ENCODE measurements around the gene UBAP1L. TPM values are rescaled to one million over a fixed set of nuclear protein-coding genes. Genes with fewer than 3 reads are reported as not detected.
"Not testable (repeated sequence)": the region's sequence is repeated elsewhere in the genome, so short reads cannot be mapped to it uniquely, and the experiment has no call there.

Gene UBAP1L
- total RNA-seq, 2 experiments from 2014 or later = 7.2 TPM

DNA sequence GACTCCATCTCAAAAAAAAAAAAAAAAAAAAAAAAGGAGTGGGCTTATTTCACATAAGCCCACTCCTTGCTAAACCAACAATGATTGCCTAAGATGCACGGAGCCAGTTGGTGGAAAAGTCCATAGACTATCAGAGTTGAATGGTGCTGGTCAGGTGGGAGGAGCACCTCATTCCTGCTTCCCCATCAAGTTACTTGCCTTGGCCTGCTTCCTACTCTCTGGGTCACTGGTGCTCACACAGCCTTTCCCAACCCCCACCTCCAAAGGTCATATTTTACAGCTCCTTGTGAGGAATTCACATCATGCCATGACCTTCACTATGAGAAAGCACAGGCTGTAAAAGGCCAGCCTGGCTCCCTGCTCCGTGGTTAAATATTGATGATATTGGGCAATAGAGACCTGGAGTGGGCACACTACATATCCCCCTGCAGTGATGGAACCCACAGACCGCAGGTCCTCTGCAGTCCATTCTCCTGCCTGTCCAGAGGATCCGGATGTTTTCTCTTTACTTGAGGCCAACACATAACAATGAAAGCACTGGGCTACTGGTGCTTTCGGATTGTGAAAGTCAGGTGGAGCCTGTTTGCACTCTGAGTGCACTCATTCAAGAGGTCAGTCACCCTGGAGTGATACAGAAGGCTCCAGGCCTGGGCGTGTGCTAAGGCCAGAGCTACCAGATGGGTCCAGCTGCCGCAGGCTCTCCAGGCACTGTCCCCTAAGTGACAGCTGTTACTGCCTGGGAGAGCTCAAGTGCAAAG, 70.1 kb downstream of the UBAP1L start, which contains the start of gene SLC51B:
TSS of gene SLC51B (plus strand) at position 664 of the 758 bp plus-strand sequence. CDS start 4,618 bp downstream, outside the sequence.
- Histone ChIP-seq H3K9me3 (ENCODE audit: control insufficient read depth in 1 of 2, insufficient read depth in 1 of 2, low read length in 2 of 2) (no peaks in the 10 kb centered on the region), H3K27me3 (ENCODE audit: control insufficient read depth in 1 of 2, insufficient read depth in 2 of 2, low read length in 2 of 2) (peaks cover 0 to 5% of the 10 kb centered on the region in 2 experiments), H3K36me3 (ENCODE audit: insufficient read depth, low read length) (no peaks in the 10 kb centered on the region), H3K4me1 (ENCODE audit: insufficient read depth, low read length) (peaks cover 9% of the 10 kb centered on the region), H3K27ac (ENCODE audit: low read depth in 1 of 2, low read length in 2 of 2) (no peak within 1 kb of the TSS), H3K4me3 (ENCODE audit: low read length) (no peak within 1 kb of the TSS)
- TF ChIP-seq, protein P1, sequence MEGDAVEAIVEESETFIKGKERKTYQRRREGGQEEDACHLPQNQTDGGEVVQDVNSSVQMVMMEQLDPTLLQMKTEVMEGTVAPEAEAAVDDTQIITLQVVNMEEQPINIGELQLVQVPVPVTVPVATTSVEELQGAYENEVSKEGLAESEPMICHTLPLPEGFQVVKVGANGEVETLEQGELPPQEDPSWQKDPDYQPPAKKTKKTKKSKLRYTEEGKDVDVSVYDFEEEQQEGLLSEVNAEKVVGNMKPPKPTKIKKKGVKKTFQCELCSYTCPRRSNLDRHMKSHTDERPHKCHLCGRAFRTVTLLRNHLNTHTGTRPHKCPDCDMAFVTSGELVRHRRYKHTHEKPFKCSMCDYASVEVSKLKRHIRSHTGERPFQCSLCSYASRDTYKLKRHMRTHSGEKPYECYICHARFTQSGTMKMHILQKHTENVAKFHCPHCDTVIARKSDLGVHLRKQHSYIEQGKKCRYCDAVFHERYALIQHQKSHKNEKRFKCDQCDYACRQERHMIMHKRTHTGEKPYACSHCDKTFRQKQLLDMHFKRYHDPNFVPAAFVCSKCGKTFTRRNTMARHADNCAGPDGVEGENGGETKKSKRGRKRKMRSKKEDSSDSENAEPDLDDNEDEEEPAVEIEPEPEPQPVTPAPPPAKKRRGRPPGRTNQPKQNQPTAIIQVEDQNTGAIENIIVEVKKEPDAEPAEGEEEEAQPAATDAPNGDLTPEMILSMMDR (IDR thresholded peaks at IDR 0.05) = no peak
- Mint-ChIP-seq H3K4me1 (ENCODE audit: low read depth) (peaks cover 7% of the 10 kb centered on the region), H3K4me3 (no peak within 1 kb of the TSS), H3K27ac (no peak within 1 kb of the TSS), H3K9me3 (no peaks in the 10 kb centered on the region), H3K27me3 (no peaks in the 10 kb centered on the region), H3K36me3 (ENCODE audit: low read depth) (no peaks in the 10 kb centered on the region)
- ChIA-PET POLR2A (no interaction called here), CTCF (interaction anchor here (0.7 kb wide), 1 partner anchor 849 kb away, joined by 3 read pairs; no protein-coding TSS in a partner anchor)
- intact Hi-C loops (cut with DNase I, micrococcal nuclease) = no loop called here
- DNase-seq (no peak), ATAC-seq (ENCODE audit: poor library complexity) (no peak)

DNA sequence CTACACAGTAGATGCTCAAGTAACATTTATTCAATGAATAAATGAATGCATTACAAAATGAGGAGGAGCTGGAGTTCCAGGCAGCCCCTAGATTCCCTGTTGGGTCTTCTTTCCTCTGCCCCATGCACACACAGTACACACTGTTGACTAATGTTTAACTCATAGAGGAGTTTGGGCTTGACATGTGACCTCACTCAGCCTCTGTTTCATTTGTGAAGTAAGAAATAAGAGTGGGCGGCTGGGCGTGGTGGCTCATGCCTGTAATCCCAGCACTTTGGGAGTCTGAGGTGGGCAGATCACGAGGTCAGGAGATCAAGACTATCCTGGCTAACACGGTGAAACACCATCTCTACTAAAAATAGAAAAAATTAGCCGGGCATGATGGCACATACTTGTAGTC, 70.8 kb downstream of the UBAP1L start:
- DNase-seq; H3K9me3 Mint-ChIP-seq; intact Hi-C loops (cut with DNase I, micrococcal nuclease); H3K4me1 ChIP-seq (ENCODE audit: insufficient read depth, low read length); H3K27me3 ChIP-seq (ENCODE audit: control insufficient read depth in 1 of 2, insufficient read depth in 2 of 2, low read length in 2 of 2); H3K36me3 Mint-ChIP-seq (ENCODE audit: low read depth); H3K27ac Mint-ChIP-seq; H3K4me1 Mint-ChIP-seq (ENCODE audit: low read depth); H3K4me3 ChIP-seq (ENCODE audit: low read length); H3K36me3 ChIP-seq (ENCODE audit: insufficient read depth, low read length); ATAC-seq (ENCODE audit: poor library complexity); H3K9me3 ChIP-seq (ENCODE audit: control insufficient read depth in 1 of 2, insufficient read depth in 1 of 2, low read length in 2 of 2); H3K27me3 Mint-ChIP-seq; H3K4me3 Mint-ChIP-seq; H3K27ac ChIP-seq (ENCODE audit: low read depth in 1 of 2, low read length in 2 of 2): not testable (repeated sequence)
- POLR2A ChIA-PET = interaction anchor here (1.1 kb wide), 1 partner anchor 50 kb away, joined by 3 read pairs; no protein-coding TSS in a partner anchor
- CTCF ChIA-PET = interaction anchor here (0.7 kb wide), 1 partner anchor 849 kb away, joined by 3 read pairs; no protein-coding TSS in a partner anchor

DNA sequence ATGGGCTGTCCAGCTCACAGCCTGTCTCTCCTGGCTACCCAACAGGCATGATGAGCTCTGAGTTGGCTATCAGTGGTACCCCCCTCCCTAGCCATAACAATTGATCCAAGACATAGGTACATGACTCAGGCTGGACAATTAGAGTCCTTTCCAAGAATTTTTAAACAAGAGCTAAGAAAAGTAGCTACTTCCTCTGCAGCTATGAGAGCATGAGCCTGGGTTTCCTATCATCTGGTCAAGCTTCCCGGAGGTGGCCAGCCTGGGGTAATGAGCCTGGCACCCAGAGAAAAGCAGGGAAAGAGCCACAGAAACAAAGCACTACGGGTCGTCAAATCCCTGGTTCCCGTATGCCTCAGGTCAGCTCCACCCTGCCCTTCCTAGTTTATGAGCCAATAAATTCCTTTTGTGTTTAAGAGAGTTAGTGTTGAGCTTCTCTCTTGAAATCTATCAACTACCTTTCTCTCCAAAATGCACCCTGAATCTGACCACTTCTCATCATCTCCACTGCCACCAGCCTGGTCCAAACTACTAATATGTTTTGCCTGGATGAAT, 72.1 kb downstream of the UBAP1L start:
- Mint-ChIP-seq H3K4me3 (no peak overlapping the region), H3K36me3 (ENCODE audit: low read depth) (no peaks in the 10 kb centered on the region), H3K4me1 (ENCODE audit: low read depth) (no peaks in the 10 kb centered on the region), H3K27ac (no peak overlapping the region), H3K27me3 (no peaks in the 10 kb centered on the region), H3K9me3 (no peaks in the 10 kb centered on the region)
- Histone ChIP-seq H3K4me1 (ENCODE audit: insufficient read depth, low read length) (no peaks in the 10 kb centered on the region), H3K27me3 (ENCODE audit: control insufficient read depth in 1 of 2, insufficient read depth in 2 of 2, low read length in 2 of 2) (no peaks in the 10 kb centered on the region), H3K4me3 (ENCODE audit: low read length) (no peak overlapping the region), H3K9me3 (ENCODE audit: control insufficient read depth in 1 of 2, insufficient read depth in 1 of 2, low read length in 2 of 2) (no peaks in the 10 kb centered on the region), H3K36me3 (ENCODE audit: insufficient read depth, low read length) (no peaks in the 10 kb centered on the region), H3K27ac (ENCODE audit: low read depth in 1 of 2, low read length in 2 of 2) (no peak overlapping the region)
- ChIA-PET POLR2A (no interaction called here), CTCF (no interaction called here)
- no peak for ATAC-seq (ENCODE audit: poor library complexity)
- TF ChIP-seq, protein P1 (IDR thresholded peaks at IDR 0.05) = no peak
- DNase-seq = no peak
- intact Hi-C loops (cut with DNase I, micrococcal nuclease) = no loop called here

Other genes starting within 250 kb of the UBAP1L start
- 1 to 10 TPM in 1 of 2 experiments, under 1 TPM in 1; 0.95 to 1.9 TPM for gene ANKDD1A, start 203.3 kb downstream of the UBAP1L start, total RNA-seq
- gene SPG21, start 125.3 kb downstream of the UBAP1L start, total RNA-seq = 10 to 100 TPM; 29.4 to 32.7 TPM
- gene MTFMT, start 85.6 kb downstream of the UBAP1L start, total RNA-seq = 1 to 10 TPM; 3.4 to 5.8 TPM
- gene SLC51B, start 69.8 kb downstream of the UBAP1L start, total RNA-seq = not detected
- gene RASL12, start 47.2 kb downstream of the UBAP1L start, total RNA-seq = not detected
- gene KBTBD13, start 38.5 kb downstream of the UBAP1L start, total RNA-seq = not detected
- 10 to 100 TPM; 15.6 to 17.7 TPM for gene PDCD7, start 18.6 kb upstream of the UBAP1L start, total RNA-seq
- 10 to 100 TPM; 29.1 to 36.3 TPM for gene CLPX, start 70.1 kb upstream of the UBAP1L start, total RNA-seq
- under 1 TPM; 0.31 to 0.33 TPM for gene CILP, start 96.3 kb upstream of the UBAP1L start, total RNA-seq
- gene PARP16, start 171.7 kb upstream of the UBAP1L start, total RNA-seq = 10 to 100 TPM; 11.3 to 12.9 TPM
- not detected for gene RNU5A-1, start 180.9 kb upstream of the UBAP1L start, total RNA-seq
- gene RNU5B-1, start 189.5 kb upstream of the UBAP1L start, total RNA-seq = 10 to 100 TPM; 23.7 to 34.8 TPM